Left kidney (tissue), 2 donors: ENCODE data around the gene CHD6. TPM values are rescaled to one million over a fixed set of nuclear protein-coding genes. Genes with fewer than 3 reads are reported as not detected.
A peak's percentile ranks its signal among the peaks of the same experiment; 100 is the strongest.

Experiments used
- DNase-seq: peaks from one replicate; pipeline ENCODE4 v3.0.0-alpha.2; 2013
- polyA plus RNA-seq: library from polyadenylated mRNA; unstranded; fragments of 120-200 nt; gene quantifications from one replicate; pipeline ENCODE4 v1.2.1, GENCODE V29; 2013; ENCODE audit not compliant: insufficient read length

The CHD6 gene
- polyA plus RNA-seq, 1 donor: 58.2 TPM

DNA sequence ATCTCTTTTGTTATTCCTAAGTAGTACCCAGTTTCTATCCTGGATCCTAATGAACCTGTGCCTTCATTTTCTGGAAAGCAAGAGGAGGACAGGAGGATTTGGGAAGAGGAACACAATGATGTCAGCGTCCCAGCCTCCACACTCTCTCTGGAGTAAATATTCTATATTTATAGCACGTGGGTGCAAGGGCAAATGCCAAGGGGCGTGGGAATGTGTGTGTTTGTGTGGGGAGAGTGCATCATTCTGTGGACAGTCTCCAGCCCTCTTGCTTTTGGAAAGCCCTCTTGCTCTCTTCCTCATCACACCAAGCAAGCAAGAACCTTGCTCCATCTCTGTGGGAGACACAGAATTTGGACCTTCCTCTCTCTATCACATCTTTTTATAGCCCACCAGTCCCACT, 148.3 kb downstream of the CHD6 start:
- no peak for DNase-seq

- no peak for DNase-seq
Measured at GRCh38 chr20:41468994-41469600, 149.1 kb downstream of the CHD6 start.

DNA sequence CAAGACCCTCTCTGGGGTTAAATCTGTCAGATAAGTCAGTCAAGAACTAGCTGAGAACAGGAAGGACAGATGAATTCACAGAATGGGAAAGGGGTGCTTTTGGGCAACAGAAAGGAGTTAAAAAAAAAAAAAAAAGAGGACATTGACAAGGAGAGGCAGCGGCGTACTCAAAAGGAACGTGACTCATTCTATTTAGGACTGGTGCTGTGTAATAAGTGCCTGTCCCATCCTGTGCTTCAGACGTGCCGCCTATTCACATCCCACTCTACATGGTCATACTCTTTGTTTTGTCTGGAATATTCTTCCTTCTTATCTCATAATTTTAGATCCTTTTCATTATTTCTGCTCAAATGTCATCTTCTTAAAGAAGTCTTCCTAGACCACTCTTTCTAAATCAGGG, 150.5 kb downstream of the CHD6 start:
- no peak for DNase-seq

DNA sequence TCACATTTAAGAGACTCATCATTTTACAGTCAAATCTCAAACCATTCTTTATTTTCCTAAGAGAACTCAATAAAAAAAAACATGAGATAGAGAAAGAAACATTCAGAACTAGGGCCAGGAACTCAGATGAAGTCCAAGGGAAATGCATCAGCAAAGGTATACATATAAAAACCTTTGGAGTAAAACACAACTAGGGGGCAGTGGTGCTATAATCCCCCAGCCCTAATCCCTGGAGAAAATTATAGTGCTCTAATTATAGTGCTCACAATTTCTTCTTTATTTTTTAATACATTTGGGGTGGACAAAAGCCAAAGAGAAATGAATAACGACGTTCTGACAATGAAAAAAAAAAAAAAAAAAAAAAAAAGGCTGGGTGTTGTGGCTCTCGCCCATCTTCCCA, 151.0 kb downstream of the CHD6 start:
- no peak for DNase-seq

DNA sequence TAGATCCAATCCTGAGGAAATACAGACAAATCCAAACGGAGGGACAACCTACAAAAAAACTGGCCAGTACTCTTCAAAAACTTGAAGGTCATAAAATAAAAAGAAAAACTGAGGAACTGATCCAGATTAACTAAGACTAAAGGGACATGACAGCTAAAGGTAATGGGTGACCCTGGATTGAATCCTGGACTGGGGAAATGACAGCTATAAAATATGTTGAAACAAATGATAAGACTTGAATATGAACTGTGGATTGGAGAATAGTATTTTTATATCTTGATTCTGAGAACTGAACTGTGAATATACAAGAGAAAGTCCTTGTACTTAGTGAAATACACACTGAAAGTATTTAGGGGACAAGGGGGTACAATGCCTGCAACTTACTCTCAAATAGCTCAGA, 154.6 kb downstream of the CHD6 start:
- DNase-seq: no peak

DNA sequence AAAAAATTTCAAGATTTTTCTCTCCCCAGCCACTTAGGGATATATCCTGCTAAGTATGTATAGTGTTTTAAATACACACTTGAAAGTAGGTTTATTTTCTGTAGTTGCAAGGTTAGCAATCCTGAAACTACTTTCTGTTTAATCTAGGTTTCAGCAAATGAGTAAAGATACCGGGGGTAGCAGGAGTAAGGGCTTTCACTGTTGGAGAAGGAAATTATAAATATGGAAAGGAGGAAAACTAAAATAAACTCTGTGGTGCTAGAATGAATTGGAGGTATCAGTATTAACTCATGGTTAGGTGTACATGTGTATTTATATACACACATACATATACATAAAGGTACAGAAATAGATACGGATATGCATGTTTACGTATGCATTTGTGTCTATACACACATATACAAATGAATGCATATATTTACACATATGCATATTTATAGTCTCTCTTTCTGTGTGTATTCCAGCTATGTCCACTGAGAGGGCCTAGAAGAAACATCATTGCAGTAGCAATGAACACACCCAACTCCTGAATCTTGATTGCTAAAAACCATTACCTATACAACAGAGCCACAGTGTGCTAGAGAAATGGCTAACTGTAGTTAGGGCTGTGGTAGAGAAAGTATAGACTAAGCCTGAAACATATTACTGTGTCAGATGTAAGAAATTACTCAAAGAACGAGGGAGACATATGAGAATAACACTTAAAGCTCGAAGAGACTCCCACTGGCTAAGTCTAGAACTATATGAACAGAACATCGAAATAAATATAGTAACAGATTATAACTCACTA, 155.6 kb downstream of the CHD6 start:
- no peak for DNase-seq

GRCh38 chr20:41458761-41459160, 159.4 kb downstream of the CHD6 start:
- DNase-seq: no peak

- DNase-seq: no peak
Measured at GRCh38 chr20:41457173-41457857, 160.9 kb downstream of the CHD6 start.

DNA sequence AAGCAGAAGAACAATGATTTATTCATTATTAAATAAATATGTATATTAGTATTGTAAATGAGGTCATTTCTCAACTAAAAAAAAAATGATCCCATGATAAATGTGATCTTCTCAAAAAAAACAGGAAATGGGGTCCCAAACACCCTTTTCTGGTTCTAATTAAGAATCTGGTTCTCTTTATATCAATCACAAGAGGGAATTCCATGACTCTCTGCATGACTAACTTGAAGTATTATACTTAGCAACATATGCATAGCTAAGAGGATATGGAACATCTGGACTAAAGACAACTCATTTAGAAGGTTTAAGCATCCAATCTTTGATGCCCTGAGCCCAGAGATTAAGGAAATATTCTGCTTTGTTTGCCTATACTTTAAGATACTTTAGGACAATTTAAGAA, 161.8 kb downstream of the CHD6 start:
- DNase-seq: no peak

GRCh38 chr20:41454250-41454649, 163.9 kb downstream of the CHD6 start:
- DNase-seq: no peak

DNA sequence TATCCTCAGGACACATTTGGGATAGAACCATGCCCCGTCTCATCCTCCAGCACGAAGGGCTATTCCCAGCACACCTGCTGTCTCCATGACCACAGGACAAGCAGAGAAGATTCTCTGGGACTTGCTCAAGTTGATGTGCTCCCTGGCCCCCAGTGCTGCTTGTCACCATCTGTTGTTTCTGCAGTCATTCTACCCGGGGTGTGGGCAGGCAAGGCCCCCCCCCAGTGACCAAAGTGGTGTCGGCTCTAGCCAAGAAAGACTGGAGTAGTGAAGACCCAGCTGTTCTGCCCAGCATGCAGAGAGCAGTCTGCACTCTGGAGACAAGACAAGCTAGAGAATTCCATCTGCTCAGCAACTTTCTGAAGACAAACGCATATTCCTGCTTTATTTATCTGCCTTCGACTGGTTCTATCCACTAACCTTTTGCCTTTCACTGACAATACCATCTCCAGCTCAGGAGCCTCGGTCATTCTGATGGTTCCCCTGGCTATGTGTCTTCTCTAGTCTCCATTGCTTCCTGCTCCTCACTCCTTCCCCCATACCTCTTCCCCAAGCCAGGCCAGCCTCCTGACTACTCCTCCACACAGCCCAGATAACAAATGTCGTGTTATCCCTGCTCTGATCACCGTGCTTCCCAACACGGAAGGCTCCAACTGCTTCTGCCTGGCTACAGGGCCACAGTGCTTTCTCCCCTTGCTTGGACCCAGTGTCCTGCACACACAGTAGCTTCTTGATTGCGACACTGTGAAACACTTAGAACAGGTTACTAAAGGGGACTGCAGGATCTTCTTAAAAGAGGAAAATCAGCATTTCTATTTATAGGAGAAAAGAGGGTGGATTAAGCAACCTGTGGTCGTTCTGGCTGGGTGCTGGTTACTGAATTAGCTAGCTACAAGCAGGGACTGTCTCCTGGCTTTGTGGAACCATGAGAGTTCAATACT, 164.9 kb downstream of the CHD6 start:
- DNase-seq: no peak

DNA sequence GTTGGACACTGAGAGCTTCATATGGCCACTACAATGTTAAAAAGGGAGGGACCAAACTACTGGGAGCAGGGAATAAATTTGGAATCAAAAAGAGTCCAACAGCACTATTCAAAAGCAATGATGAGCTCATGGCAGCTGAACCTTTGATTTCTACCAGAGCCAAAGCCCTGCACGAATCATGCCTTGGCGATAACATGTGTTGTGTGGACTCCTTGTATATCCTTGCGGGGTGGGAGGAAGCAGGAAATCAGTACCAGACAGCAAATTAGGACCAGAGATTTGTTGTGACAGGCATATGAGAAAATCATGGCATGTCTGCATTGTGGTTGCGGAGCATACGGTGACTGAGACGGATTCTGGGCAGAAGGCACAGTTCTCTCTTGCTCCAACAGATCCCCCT, 166.0 kb downstream of the CHD6 start:
- no peak for DNase-seq

DNA sequence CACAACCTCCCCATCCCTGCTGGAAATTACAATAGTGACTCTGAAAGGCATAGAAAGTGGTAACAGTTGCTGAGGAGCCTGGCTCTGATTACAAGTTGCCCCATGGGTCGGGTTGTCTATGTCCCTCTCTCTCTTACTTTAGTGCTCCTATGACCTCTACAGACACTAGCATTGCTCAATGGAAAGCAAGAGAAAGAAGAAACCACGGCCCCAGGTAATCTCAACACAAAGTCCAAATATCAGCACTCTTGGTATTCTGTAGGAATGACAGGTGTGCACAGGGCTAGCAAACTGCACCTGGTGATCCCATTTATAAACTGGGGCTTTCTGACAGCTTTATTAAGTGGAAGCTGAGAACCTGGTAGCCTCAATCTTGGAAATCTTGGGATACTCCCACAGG, 171.2 kb downstream of the CHD6 start:
- no peak for DNase-seq

DNA sequence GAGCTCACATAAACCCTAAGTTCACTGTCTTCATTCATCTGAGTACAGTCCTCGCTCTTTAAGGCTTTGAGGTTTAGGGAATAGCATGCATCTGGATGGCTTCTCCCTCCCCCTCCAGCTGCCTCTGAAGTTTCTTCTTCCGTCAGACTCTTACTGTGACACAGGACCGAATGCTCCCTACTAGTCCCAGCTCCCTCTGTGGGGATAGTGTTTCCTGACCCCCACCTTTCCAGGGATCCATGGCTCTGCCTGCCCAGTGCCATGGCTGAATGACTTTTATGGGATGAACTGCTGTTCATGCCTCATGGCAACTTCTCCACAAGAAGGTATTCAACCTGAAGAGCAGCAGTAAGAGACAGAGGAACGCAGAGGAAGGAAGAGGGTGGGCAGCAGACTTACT, 171.7 kb downstream of the CHD6 start:
- peak; percentile 72 for DNase-seq

DNA sequence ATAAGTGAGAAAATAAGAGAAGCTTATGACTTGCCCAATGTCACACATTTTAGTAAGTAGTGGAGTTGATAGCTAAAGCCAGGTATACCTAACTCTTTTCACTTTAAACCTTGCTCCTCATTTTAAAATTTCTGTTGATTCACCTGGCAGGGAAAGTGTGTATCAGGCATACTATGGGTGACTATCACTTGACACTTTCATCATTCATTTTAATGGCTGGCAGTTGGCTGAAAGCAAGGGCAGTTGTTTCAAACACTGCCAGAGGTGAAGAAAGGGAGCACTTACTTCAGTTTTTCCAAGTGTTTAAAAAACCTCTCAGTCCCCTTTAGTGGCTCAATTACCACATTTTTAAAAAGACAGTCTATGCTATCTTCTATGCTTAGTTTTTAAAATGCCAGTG, 173.4 kb downstream of the CHD6 start:
- DNase-seq: no peak

DNA sequence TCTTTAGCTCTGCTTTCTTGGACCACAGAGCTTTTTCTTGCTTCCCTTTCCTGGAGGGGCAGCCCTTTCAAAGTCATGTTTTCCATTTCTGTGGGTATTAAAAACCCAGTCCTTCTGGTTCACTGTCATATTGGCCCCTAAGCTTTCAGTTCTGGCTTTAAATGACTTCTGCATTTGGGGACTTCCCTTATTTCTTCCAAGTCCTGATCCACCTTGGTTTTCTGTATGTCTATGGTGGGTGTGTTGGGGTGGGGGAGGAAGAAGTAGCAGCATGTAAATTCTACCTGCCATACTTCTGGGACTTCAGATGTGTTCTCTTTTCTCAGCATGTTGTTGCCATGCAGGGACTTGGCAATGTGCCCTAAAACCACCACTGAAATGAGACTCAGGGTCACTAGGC, 174.5 kb downstream of the CHD6 start:
- no peak for DNase-seq

- DNase-seq: no peak
Measured at GRCh38 chr20:41440882-41441281, 177.3 kb downstream of the CHD6 start.

GRCh38 chr20:41437836-41438235, 180.3 kb downstream of the CHD6 start:
- no peak for DNase-seq

DNA sequence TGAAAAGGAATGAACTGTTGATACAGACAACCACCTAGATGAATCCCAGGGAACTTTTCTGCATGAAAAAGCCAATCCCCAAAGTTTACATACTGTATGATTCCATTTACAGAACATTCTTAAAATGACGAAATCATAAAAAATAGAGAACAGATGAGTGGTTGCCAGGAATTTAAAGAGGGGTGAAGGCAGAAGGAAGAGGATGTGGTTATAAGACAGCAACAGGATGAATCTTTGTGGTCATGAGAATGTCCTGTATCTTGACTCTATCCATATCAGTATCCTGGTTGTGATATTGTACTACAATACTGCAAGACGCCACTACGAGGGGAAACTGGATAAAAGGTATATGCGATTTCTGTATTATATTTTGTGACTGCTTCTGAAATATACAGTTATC, 181.5 kb downstream of the CHD6 start:
- no peak for DNase-seq

DNA sequence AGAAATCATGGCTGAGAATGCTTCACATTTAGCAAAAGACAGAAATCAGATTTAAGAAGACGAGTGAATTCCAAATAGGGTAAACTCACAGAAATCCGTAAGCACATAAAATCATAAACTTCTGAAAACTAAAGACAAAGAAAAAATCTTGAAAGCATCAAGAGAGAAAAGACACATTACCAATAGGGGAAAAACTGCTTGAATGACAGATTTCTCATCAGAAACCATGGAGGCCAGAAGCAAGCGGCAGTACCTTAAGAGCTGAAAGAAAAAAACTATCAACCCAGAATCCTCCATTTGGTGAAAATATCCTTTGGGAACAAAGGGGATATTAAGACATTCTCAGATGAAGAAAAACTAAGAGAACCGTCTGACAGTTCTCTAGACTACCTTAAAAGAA, 185.0 kb downstream of the CHD6 start:
- no peak for DNase-seq

GRCh38 chr20:41432746-41433145, 185.4 kb downstream of the CHD6 start:
- no peak for DNase-seq

- no peak for DNase-seq
Measured at GRCh38 chr20:41428285-41428684, 189.9 kb downstream of the CHD6 start.
